ENCODE measurements around the gene ATG2A. TPM values are rescaled to one million over a fixed set of nuclear protein-coding genes. Genes with fewer than 3 reads are reported as not detected.

ATG2A gene
- total and polyA plus RNA-seq, 9 of the 15 experiments (the other 6 are each of a cell fraction or from before 2014, with no cell fraction given) = 0.25 to 45.9 (median 5.2) TPM

DNA sequence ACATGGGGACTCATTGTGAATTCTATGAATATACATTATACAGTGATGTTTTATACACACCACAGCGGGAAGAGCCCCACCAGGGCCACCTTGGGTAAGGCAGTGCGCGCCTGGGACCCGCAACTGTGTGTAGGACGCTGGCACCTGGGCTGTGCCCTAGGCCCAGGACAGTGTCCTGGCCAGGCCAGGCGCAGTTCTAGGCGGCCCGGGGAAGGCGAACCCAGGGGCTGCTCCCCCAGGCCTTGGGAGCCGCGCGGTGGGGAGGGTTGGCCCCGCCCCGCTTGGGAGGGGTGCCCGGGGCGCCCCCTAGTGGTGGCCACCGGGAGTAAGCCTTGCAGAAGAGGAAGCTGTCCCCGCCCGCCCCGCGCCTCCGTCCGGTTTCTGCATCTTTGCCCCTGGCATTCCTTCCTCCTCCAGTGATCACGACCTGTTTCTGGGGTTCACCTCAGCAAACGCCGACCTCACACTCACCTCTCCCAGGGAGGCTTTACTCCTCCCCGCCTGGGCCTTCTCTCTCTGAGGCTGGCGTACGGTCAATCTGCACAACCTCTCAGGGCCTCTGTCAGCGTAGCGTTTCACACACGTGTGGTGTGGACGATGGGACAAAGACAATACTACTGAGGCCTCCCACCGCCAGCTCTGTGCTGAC, 29.1 kb downstream of the ATG2A start (continued):
- TF ChIP-seq BDP1 (IDR thresholded peaks at IDR 0.05; ENCODE audit: insufficient read depth, insufficient read length) (no peak), ZNF134 (CRISPR knock-in tag; conservative IDR thresholded peaks at IDR 0.05) (no peak), POLR2B (IDR thresholded peaks at IDR 0.05; ENCODE audit: low read depth, partially characterized antibody) (no peak), GABPB1 (CRISPR knock-in tag; IDR thresholded peaks at IDR 0.05) (peak; percentile 80), OTX1 (CRISPR knock-in tag; IDR thresholded peaks at IDR 0.05) (peak; percentile 84; the same call in 1 of the 2 replicates), MECOM (CRISPR knock-in tag; IDR thresholded peaks at IDR 0.05) (no peak), SPI1 (IDR thresholded peaks at IDR 0.05; ENCODE audit: borderline replicate concordance, low read depth, low read length) (peak; percentile 57), ETV6 (IDR thresholded peaks at IDR 0.05; ENCODE audit: borderline replicate concordance in 1 of 2, low read depth in 2 of 2, low read length in 1 of 2) (no peak), ETV6 (CRISPR knock-in tag; IDR thresholded peaks at IDR 0.05; ENCODE audit: borderline replicate concordance) (no peak), ZNF830 (CRISPR knock-in tag; IDR thresholded peaks at IDR 0.05) (0 out of 2 replicates have a peak, but pooled peaks have one; percentile 34), ZC3H8 (IDR thresholded peaks at IDR 0.05) (no peak)
- TF ChIP-seq, protein P1, sequence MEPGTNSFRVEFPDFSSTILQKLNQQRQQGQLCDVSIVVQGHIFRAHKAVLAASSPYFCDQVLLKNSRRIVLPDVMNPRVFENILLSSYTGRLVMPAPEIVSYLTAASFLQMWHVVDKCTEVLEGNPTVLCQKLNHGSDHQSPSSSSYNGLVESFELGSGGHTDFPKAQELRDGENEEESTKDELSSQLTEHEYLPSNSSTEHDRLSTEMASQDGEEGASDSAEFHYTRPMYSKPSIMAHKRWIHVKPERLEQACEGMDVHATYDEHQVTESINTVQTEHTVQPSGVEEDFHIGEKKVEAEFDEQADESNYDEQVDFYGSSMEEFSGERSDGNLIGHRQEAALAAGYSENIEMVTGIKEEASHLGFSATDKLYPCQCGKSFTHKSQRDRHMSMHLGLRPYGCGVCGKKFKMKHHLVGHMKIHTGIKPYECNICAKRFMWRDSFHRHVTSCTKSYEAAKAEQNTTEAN (CRISPR knock-in tag; IDR thresholded peaks at IDR 0.05) = no peak
- TF ChIP-seq, protein P2, sequence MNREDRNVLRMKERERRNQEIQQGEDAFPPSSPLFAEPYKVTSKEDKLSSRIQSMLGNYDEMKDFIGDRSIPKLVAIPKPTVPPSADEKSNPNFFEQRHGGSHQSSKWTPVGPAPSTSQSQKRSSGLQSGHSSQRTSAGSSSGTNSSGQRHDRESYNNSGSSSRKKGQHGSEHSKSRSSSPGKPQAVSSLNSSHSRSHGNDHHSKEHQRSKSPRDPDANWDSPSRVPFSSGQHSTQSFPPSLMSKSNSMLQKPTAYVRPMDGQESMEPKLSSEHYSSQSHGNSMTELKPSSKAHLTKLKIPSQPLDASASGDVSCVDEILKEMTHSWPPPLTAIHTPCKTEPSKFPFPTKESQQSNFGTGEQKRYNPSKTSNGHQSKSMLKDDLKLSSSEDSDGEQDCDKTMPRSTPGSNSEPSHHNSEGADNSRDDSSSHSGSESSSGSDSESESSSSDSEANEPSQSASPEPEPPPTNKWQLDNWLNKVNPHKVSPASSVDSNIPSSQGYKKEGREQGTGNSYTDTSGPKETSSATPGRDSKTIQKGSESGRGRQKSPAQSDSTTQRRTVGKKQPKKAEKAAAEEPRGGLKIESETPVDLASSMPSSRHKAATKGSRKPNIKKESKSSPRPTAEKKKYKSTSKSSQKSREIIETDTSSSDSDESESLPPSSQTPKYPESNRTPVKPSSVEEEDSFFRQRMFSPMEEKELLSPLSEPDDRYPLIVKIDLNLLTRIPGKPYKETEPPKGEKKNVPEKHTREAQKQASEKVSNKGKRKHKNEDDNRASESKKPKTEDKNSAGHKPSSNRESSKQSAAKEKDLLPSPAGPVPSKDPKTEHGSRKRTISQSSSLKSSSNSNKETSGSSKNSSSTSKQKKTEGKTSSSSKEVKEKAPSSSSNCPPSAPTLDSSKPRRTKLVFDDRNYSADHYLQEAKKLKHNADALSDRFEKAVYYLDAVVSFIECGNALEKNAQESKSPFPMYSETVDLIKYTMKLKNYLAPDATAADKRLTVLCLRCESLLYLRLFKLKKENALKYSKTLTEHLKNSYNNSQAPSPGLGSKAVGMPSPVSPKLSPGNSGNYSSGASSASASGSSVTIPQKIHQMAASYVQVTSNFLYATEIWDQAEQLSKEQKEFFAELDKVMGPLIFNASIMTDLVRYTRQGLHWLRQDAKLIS (CRISPR knock-in tag; IDR thresholded peaks at IDR 0.05) = no peak
- TF ChIP-seq, protein P3, sequence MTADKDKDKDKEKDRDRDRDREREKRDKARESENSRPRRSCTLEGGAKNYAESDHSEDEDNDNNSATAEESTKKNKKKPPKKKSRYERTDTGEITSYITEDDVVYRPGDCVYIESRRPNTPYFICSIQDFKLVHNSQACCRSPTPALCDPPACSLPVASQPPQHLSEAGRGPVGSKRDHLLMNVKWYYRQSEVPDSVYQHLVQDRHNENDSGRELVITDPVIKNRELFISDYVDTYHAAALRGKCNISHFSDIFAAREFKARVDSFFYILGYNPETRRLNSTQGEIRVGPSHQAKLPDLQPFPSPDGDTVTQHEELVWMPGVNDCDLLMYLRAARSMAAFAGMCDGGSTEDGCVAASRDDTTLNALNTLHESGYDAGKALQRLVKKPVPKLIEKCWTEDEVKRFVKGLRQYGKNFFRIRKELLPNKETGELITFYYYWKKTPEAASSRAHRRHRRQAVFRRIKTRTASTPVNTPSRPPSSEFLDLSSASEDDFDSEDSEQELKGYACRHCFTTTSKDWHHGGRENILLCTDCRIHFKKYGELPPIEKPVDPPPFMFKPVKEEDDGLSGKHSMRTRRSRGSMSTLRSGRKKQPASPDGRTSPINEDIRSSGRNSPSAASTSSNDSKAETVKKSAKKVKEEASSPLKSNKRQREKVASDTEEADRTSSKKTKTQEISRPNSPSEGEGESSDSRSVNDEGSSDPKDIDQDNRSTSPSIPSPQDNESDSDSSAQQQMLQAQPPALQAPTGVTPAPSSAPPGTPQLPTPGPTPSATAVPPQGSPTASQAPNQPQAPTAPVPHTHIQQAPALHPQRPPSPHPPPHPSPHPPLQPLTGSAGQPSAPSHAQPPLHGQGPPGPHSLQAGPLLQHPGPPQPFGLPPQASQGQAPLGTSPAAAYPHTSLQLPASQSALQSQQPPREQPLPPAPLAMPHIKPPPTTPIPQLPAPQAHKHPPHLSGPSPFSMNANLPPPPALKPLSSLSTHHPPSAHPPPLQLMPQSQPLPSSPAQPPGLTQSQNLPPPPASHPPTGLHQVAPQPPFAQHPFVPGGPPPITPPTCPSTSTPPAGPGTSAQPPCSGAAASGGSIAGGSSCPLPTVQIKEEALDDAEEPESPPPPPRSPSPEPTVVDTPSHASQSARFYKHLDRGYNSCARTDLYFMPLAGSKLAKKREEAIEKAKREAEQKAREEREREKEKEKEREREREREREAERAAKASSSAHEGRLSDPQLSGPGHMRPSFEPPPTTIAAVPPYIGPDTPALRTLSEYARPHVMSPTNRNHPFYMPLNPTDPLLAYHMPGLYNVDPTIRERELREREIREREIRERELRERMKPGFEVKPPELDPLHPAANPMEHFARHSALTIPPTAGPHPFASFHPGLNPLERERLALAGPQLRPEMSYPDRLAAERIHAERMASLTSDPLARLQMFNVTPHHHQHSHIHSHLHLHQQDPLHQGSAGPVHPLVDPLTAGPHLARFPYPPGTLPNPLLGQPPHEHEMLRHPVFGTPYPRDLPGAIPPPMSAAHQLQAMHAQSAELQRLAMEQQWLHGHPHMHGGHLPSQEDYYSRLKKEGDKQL (CRISPR knock-in tag; IDR thresholded peaks at IDR 0.05; ENCODE audit: borderline replicate concordance) = no peak
- TF ChIP-seq, protein P4, sequence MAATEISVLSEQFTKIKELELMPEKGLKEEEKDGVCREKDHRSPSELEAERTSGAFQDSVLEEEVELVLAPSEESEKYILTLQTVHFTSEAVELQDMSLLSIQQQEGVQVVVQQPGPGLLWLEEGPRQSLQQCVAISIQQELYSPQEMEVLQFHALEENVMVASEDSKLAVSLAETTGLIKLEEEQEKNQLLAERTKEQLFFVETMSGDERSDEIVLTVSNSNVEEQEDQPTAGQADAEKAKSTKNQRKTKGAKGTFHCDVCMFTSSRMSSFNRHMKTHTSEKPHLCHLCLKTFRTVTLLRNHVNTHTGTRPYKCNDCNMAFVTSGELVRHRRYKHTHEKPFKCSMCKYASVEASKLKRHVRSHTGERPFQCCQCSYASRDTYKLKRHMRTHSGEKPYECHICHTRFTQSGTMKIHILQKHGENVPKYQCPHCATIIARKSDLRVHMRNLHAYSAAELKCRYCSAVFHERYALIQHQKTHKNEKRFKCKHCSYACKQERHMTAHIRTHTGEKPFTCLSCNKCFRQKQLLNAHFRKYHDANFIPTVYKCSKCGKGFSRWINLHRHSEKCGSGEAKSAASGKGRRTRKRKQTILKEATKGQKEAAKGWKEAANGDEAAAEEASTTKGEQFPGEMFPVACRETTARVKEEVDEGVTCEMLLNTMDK (IDR thresholded peaks at IDR 0.05; ENCODE audit: borderline replicate concordance, insufficient read depth, low read depth, low read length, poor library complexity, severe bottlenecking) = peak; percentile 90

Measured in K562 (cell line).